HG03039 (cell line): ENCODE data around the gene MS4A10.

Experiments
- ATAC-seq: cut with Tn5 transposase; IDR thresholded peaks from one replicate; pipeline ENCODE4 v1.9.1; 2021; ENCODE audit warnings: mild to moderate bottlenecking, moderate library complexity; ENCODE audit not compliant: unreplicated experiment

MS4A10 gene

GRCh38 chr11:60765355-60765754 is 19.8 kb upstream of the MS4A10 start:
- ATAC-seq: no peak

GRCh38 chr11:60766547-60766946 is 18.6 kb upstream of the MS4A10 start:
- no peak for ATAC-seq

GRCh38 chr11:60767388-60767811 is 17.7 kb upstream of the MS4A10 start:
- no peak for ATAC-seq

GRCh38 chr11:60768202-60768601 is 16.9 kb upstream of the MS4A10 start:
- ATAC-seq: no peak

- ATAC-seq: no peak
Observed at GRCh38 chr11:60769273-60769672, 15.9 kb upstream of the MS4A10 start.

GRCh38 chr11:60769811-60770210 is 15.3 kb upstream of the MS4A10 start:
- no peak for ATAC-seq

- no peak for ATAC-seq
Observed at GRCh38 chr11:60771146-60771545, 14.0 kb upstream of the MS4A10 start.

- no peak for ATAC-seq
Observed at GRCh38 chr11:60771879-60772525, 13.1 kb upstream of the MS4A10 start.

GRCh38 chr11:60772666-60773065 is 12.5 kb upstream of the MS4A10 start:
- ATAC-seq: no peak

GRCh38 chr11:60774726-60775125 is 10.4 kb upstream of the MS4A10 start:
- no peak for ATAC-seq

- ATAC-seq: peak; percentile 52
Observed at GRCh38 chr11:60775420-60775961, 9.6 kb upstream of the MS4A10 start.

- no peak for ATAC-seq
Observed at GRCh38 chr11:60776167-60776566, 9.0 kb upstream of the MS4A10 start.

- ATAC-seq: no peak
Observed at GRCh38 chr11:60777106-60777505, 8.0 kb upstream of the MS4A10 start.

- no peak for ATAC-seq
Observed at GRCh38 chr11:60777572-60777971, 7.6 kb upstream of the MS4A10 start.

- ATAC-seq: no peak
Observed at GRCh38 chr11:60780065-60780464, 5.1 kb upstream of the MS4A10 start.

GRCh38 chr11:60780774-60781173 is 4.4 kb upstream of the MS4A10 start:
- ATAC-seq: no peak

GRCh38 chr11:60781286-60781980 is 3.7 kb upstream of the MS4A10 start:
- no peak for ATAC-seq

- ATAC-seq: no peak
Observed at GRCh38 chr11:60781981-60782316, 3.2 kb upstream of the MS4A10 start.

- ATAC-seq: no peak
Observed at GRCh38 chr11:60782393-60783140, 2.6 kb upstream of the MS4A10 start.

- no peak for ATAC-seq
Observed at GRCh38 chr11:60783141-60783484, 2.0 kb upstream of the MS4A10 start.

- no peak for ATAC-seq
Observed at GRCh38 chr11:60783911-60784310, 1.2 kb upstream of the MS4A10 start.

- no peak for ATAC-seq
Observed at GRCh38 chr11:60785806-60786361, 751 bp downstream of the MS4A10 start.
